ENCODE data around the gene CD164L2. TPM values are rescaled to one million over a fixed set of nuclear protein-coding genes. Genes with fewer than 3 reads are reported as not detected.

CD164L2 gene
- total and polyA plus RNA-seq, 2 experiments from 2014 or later: 2.0 to 2.8 TPM

DNA sequence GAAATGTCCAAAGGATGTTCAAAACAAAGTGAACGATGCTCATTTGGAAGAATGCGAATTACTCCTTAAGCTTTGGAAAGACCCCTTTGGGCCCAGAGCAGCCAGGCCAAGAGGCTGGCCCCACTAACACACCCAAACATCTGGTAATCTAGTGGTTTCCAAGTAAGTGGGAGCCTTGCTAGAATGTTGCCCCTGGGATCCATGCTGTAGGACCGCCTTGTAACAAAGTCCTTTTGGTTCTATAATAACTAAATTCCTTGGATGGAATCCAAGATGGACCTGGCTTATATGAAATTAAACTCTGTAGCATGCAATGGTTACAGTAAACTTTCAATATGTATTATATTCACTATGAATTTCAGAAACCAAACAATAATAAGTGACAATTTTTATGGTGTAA lies 34.6 kb upstream of the CD164L2 start:
- Mint-ChIP-seq H3K27me3 (ENCODE audit: insufficient read depth, low read depth, poor library complexity) (peaks cover 2% of the 10 kb centered on the region), H3K4me3 (no peak overlapping the region), H3K9me3 (no peaks in the 10 kb centered on the region), H3K27ac (peak overlapping the region; percentile 95; the same call in 1 of the 2 replicates), H3K4me1 (peaks cover 48% of the 10 kb centered on the region), H3K36me3 (ENCODE audit: low read depth) (peaks cover 60% of the 10 kb centered on the region)
- no peak for DNase-seq (ENCODE audit: low spot score)
- no peaks in the 10 kb centered on the region for H4K20me1 ChIP-seq (replicated peaks; ENCODE audit: insufficient read depth)
- no peak overlapping the region for H3K4me3 ChIP-seq
- peaks cover 22% of the 10 kb centered on the region for H3K36me3 ChIP-seq (ENCODE audit: insufficient read depth)
- TF ChIP-seq ETS1 (IDR thresholded peaks at IDR 0.05) (no peak), EZH2 (IDR thresholded peaks at IDR 0.05; ENCODE audit: low read depth, unreplicated experiment) (no peak), EZH2phosphoT487 (IDR thresholded peaks at IDR 0.05; ENCODE audit: unreplicated experiment) (no peak), ZNF114 (CRISPR knock-in tag; IDR thresholded peaks at IDR 0.05) (no peak), REST (IDR thresholded peaks at IDR 0.05; ENCODE audit: unreplicated experiment) (no peak), ZNF331 (CRISPR knock-in tag; IDR thresholded peaks at IDR 0.05; ENCODE audit: low read depth) (no peak), NANOG (IDR thresholded peaks at IDR 0.05; ENCODE audit: borderline replicate concordance) (no peak), POLR2AphosphoS5 (IDR thresholded peaks at IDR 0.05; ENCODE audit: low read depth) (no peak), STAT1 (IDR thresholded peaks at IDR 0.05; ENCODE audit: unreplicated experiment) (no peak), CREB1 (CRISPR knock-in tag; IDR thresholded peaks at IDR 0.05; ENCODE audit: low read depth) (no peak), JUNB (IDR thresholded peaks at IDR 0.05; ENCODE audit: unreplicated experiment) (no peak)
- TF ChIP-seq, protein P1, sequence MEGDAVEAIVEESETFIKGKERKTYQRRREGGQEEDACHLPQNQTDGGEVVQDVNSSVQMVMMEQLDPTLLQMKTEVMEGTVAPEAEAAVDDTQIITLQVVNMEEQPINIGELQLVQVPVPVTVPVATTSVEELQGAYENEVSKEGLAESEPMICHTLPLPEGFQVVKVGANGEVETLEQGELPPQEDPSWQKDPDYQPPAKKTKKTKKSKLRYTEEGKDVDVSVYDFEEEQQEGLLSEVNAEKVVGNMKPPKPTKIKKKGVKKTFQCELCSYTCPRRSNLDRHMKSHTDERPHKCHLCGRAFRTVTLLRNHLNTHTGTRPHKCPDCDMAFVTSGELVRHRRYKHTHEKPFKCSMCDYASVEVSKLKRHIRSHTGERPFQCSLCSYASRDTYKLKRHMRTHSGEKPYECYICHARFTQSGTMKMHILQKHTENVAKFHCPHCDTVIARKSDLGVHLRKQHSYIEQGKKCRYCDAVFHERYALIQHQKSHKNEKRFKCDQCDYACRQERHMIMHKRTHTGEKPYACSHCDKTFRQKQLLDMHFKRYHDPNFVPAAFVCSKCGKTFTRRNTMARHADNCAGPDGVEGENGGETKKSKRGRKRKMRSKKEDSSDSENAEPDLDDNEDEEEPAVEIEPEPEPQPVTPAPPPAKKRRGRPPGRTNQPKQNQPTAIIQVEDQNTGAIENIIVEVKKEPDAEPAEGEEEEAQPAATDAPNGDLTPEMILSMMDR (conservative IDR thresholded peaks at IDR 0.05; ENCODE audit: low read depth in 2 of 2): no peak
- TF ChIP-seq, protein P2, sequence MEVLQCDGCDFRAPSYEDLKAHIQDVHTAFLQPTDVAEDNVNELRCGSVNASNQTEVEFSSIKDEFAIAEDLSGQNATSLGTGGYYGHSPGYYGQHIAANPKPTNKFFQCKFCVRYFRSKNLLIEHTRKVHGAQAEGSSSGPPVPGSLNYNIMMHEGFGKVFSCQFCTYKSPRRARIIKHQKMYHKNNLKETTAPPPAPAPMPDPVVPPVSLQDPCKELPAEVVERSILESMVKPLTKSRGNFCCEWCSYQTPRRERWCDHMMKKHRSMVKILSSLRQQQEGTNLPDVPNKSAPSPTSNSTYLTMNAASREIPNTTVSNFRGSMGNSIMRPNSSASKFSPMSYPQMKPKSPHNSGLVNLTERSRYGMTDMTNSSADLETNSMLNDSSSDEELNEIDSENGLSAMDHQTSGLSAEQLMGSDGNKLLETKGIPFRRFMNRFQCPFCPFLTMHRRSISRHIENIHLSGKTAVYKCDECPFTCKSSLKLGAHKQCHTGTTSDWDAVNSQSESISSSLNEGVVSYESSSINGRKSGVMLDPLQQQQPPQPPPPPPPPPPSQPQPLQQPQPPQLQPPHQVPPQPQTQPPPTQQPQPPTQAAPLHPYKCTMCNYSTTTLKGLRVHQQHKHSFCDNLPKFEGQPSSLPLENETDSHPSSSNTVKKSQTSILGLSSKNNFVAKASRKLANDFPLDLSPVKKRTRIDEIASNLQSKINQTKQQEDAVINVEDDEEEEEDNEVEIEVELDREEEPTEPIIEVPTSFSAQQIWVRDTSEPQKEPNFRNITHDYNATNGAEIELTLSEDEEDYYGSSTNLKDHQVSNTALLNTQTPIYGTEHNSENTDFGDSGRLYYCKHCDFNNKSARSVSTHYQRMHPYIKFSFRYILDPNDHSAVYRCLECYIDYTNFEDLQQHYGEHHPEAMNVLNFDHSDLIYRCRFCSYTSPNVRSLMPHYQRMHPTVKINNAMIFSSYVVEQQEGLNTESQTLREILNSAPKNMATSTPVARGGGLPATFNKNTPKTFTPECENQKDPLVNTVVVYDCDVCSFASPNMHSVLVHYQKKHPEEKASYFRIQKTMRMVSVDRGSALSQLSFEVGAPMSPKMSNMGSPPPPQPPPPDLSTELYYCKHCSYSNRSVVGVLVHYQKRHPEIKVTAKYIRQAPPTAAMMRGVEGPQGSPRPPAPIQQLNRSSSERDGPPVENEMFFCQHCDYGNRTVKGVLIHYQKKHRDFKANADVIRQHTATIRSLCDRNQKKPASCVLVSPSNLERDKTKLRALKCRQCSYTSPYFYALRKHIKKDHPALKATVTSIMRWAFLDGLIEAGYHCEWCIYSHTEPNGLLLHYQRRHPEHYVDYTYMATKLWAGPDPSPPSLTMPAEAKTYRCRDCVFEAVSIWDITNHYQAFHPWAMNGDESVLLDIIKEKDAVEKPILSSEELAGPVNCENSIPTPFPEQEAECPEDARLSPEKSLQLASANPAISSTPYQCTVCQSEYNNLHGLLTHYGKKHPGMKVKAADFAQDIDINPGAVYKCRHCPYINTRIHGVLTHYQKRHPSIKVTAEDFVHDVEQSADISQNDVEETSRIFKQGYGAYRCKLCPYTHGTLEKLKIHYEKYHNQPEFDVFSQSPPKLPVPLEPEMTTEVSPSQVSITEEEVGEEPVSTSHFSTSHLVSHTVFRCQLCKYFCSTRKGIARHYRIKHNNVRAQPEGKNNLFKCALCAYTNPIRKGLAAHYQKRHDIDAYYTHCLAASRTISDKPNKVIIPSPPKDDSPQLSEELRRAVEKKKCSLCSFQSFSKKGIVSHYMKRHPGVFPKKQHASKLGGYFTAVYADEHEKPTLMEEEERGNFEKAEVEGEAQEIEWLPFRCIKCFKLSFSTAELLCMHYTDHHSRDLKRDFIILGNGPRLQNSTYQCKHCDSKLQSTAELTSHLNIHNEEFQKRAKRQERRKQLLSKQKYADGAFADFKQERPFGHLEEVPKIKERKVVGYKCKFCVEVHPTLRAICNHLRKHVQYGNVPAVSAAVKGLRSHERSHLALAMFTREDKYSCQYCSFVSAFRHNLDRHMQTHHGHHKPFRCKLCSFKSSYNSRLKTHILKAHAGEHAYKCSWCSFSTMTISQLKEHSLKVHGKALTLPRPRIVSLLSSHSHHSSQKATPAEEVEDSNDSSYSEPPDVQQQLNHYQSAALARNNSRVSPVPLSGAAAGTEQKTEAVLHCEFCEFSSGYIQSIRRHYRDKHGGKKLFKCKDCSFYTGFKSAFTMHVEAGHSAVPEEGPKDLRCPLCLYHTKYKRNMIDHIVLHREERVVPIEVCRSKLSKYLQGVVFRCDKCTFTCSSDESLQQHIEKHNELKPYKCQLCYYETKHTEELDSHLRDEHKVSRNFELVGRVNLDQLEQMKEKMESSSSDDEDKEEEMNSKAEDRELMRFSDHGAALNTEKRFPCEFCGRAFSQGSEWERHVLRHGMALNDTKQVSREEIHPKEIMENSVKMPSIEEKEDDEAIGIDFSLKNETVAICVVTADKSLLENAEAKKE (CRISPR knock-in tag; IDR thresholded peaks at IDR 0.05): no peak
- H3F3A ChIP-seq (replicated peaks; ENCODE audit: low read depth): peaks cover 4% of the 10 kb centered on the region; the same call in 1 of the 2 replicates
- H2AFZ ChIP-seq: no peak overlapping the region
- H3K27ac ChIP-seq (ENCODE audit: low read depth): peak overlapping the region; percentile 73
- H3K9me2 ChIP-seq (ENCODE audit: insufficient read depth): no peaks in the 10 kb centered on the region
- H3K27me3 ChIP-seq (ENCODE audit: insufficient read depth): no peaks in the 10 kb centered on the region
- H3K4me2 ChIP-seq: no peak overlapping the region
- peaks cover 10% of the 10 kb centered on the region for H3K79me2 ChIP-seq (replicated peaks; ENCODE audit: insufficient read depth)
- no peak for ATAC-seq
- peaks cover 28% of the 10 kb centered on the region for H3K4me1 ChIP-seq (ENCODE audit: insufficient read depth)

All from GM23338 (cell line).